SU-DHL-6 (cell line): ENCODE data around the gene CENPVL2.

Experiments
- EZH2phosphoT487 ChIP-seq: fragments of 200-600 bp; sonication (generic), shearing (Covaris generic); conservative IDR thresholded peaks from 2 replicates; pipeline ENCODE4 v1.6.1; 2018; ENCODE audit warnings: mild to moderate bottlenecking, antibody characterized with exemption, low read length, moderate library complexity, mixed read lengths
- TF ChIP-seq, protein P1 (sequence below): fragments of 200-600 bp; sonication (generic); IDR thresholded peaks from one replicate; pipeline ENCODE4 v1.5.1; 2017; ENCODE audit warnings: antibody characterized with exemption, mild to moderate bottlenecking, low read length, moderate library complexity; ENCODE audit not compliant: insufficient read depth, poor library complexity, severe bottlenecking

DNA sequence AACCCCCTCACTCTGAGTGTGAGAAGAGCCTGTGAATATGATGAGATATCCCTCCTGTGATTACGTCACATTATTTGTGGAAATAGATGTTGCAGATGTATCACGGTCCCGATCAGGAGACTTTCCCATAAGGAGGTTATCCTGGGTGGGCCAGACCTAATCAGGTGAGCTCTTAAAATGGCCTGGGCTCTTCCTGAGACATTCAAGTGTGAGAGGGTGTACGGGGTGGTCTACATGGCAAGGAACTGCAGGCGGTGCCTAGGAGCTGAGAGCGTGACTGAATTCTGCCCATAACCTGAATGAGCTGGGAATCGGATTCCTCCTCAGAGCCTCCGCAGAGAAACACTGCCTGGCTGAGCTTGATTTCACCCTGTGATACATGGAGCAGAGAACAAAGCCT, 14.8 kb upstream of the CENPVL2 start:
- TF ChIP-seq, protein P1, sequence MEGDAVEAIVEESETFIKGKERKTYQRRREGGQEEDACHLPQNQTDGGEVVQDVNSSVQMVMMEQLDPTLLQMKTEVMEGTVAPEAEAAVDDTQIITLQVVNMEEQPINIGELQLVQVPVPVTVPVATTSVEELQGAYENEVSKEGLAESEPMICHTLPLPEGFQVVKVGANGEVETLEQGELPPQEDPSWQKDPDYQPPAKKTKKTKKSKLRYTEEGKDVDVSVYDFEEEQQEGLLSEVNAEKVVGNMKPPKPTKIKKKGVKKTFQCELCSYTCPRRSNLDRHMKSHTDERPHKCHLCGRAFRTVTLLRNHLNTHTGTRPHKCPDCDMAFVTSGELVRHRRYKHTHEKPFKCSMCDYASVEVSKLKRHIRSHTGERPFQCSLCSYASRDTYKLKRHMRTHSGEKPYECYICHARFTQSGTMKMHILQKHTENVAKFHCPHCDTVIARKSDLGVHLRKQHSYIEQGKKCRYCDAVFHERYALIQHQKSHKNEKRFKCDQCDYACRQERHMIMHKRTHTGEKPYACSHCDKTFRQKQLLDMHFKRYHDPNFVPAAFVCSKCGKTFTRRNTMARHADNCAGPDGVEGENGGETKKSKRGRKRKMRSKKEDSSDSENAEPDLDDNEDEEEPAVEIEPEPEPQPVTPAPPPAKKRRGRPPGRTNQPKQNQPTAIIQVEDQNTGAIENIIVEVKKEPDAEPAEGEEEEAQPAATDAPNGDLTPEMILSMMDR = no peak
- TF ChIP-seq EZH2phosphoT487 = no peak
